KOPT-K1 (cell line): Measurements from ENCODE around the gene DAAM2.

Experiments
- H3K27ac ChIP-seq: fragments of 200-600 bp; sonication (generic); 2 replicates; pipeline ENCODE4 v1.5.1; 2016; ENCODE audit warnings: antibody characterized with exemption, mild to moderate bottlenecking, low read depth, low read length; ENCODE audit not compliant: poor library complexity, severe bottlenecking
- H3K36me3 ChIP-seq: fragments of 200-600 bp; sonication (generic); 2 replicates; pipeline ENCODE4 v1.5.1; 2017; ENCODE audit warnings: antibody characterized with exemption, mild to moderate bottlenecking, low read length, moderate library complexity; ENCODE audit not compliant: insufficient read depth
- H3K9me3 ChIP-seq: fragments of 200-600 bp; sonication (generic); 2 replicates; pipeline ENCODE4 v1.5.1; 2017; ENCODE audit warnings: antibody characterized with exemption, low read length, mild to moderate bottlenecking; ENCODE audit not compliant: insufficient read depth, poor library complexity, severe bottlenecking

The DAAM2 gene

GRCh38 chr6:39865011-39865888 lies 73.1 kb downstream of the DAAM2 start:
- H3K9me3 ChIP-seq = no peaks in the 10 kb centered on the region
- no peaks in the 10 kb centered on the region for H3K36me3 ChIP-seq
- no peak overlapping the region for H3K27ac ChIP-seq

GRCh38 chr6:39867592-39867991 lies 75.4 kb downstream of the DAAM2 start:
- Histone ChIP-seq H3K9me3 (no peaks in the 10 kb centered on the region), H3K36me3 (no peaks in the 10 kb centered on the region), H3K27ac (no peak overlapping the region)

DNA sequence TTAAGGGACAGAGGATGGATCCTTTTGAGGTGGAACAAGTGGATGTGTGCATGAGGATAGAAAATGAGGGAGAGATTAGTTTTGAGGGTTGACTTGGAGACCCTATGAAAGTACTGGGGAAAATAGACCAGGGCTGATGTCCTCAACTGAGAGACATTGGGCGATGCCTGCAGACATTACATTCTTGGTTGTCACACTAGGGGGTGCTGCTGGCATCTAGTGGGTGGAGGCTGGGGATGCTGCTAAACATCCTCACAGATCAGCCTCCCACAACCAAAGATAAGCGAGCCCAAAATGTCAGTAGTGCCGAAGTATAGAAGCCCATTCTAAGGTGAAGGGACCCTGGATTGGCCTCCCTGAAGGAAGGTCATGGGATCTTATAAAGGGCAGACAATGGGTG lies 78.8 kb downstream of the DAAM2 start:
- Histone ChIP-seq H3K27ac (no peak overlapping the region), H3K36me3 (no peaks in the 10 kb centered on the region)

GRCh38 chr6:39873439-39873838 lies 81.3 kb downstream of the DAAM2 start:
- Histone ChIP-seq H3K27ac (no peak overlapping the region), H3K9me3 (no peaks in the 10 kb centered on the region), H3K36me3 (no peaks in the 10 kb centered on the region)

More for the DNA sequence above, 78.8 kb downstream of the DAAM2 start:
- no peaks in the 10 kb centered on the region for H3K9me3 ChIP-seq

DNA sequence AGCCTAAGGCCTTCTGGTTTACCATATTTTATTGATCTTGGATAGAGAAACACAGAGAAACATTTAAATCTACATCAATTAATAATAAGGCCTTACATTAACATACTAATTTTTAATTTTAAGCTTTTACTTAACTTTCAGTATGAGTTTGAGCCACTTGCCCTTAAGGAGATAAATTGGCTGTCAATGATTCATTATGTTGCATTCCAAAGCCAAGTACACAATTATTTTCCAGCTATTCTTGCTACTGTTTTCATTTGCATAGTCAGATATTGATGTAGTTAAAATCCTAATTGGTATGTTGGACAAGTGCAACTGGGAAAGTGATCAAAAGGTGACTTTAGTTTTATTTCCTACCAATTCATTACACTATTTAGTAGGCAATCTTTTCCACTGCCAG lies 83.9 kb downstream of the DAAM2 start:
- Histone ChIP-seq H3K9me3 (no peaks in the 10 kb centered on the region), H3K27ac (no peak overlapping the region), H3K36me3 (no peaks in the 10 kb centered on the region)

- no peaks in the 10 kb centered on the region for H3K9me3 ChIP-seq
- H3K27ac ChIP-seq = no peak overlapping the region
- no peaks in the 10 kb centered on the region for H3K36me3 ChIP-seq
Observed at GRCh38 chr6:39876826-39877225, 84.7 kb downstream of the DAAM2 start.

DNA sequence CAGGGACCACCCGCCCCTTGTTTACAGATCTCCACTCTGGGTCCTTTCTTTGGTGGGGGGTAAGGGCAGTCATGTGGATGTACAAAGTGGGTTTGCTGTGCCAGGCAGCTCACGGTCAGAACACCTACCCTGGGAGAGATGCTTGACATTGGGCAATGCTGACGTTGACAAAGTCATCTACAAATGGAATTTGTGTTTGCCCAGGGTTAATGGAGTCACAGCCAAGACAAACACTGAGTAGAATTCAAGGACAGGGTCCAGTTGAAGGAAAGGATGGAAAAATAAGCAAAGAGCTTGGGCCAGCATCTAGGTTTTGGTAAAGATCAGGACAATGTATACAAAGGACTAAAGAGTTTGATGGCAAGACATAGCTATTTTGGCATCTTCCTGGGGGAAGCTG lies 87.4 kb downstream of the DAAM2 start:
- Histone ChIP-seq H3K9me3 (no peaks in the 10 kb centered on the region), H3K27ac (peak overlapping the region; percentile 73), H3K36me3 (no peaks in the 10 kb centered on the region)

- no peaks in the 10 kb centered on the region for H3K36me3 ChIP-seq
- peak overlapping the region; percentile 73 for H3K27ac ChIP-seq
- H3K9me3 ChIP-seq = no peaks in the 10 kb centered on the region
Observed at GRCh38 chr6:39880594-39880993, 88.4 kb downstream of the DAAM2 start.

DNA sequence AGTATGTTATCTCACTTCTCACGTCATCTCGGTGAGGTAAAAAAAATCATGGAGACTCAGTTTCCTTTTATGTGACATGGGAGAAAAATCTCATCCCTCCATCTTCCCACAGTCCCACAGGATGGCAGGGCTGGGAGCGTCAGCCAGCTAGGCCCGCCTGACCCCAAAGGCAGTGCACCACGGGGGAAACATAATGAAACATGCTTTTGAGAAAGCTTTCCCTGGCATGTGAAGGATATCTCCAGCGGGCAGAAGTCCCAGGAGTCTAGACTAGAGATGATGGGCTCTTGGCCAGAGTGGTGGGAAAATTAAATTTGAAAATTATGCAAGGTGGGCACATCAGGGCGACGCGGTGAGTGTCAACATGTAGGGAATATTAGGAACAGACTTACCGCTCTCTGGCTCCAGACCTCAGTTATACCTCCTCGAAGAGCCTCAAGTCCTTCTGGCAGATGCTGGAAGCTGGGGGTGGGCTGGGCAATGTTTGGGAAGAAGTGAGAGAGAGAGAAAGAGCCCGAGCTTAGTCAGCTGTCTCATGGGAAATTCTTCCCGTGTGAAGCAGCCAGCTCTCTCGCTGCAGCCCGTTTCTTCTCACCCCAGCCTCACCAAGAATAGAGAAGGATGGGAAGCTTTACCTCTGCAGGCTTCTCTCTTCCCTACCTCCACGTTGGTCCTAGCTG lies 89.8 kb downstream of the DAAM2 start:
- Histone ChIP-seq H3K27ac (peak overlapping the region; percentile 73), H3K9me3 (no peaks in the 10 kb centered on the region), H3K36me3 (no peaks in the 10 kb centered on the region)

DNA sequence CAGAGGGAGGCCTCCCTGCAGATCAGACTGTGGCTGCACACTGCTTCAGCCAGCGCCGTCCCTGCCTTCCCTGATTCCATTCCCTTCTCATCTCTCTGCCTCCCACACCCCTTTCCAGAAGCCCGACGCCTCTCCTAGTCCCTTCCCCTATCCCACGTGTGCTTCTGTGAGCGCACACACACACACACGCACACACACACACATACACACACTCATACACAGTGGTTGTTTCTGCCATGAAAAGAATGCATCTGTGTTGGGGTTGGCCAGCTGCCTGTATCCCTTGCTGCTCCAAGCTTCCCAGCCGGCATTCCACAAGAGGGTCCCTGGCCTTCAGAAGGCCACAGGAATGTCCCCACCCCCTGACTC lies 90.3 kb downstream of the DAAM2 start:
- peak overlapping the region; percentile 24 for H3K27ac ChIP-seq
- no peaks in the 10 kb centered on the region for H3K9me3 ChIP-seq
- H3K36me3 ChIP-seq = no peaks in the 10 kb centered on the region

DNA sequence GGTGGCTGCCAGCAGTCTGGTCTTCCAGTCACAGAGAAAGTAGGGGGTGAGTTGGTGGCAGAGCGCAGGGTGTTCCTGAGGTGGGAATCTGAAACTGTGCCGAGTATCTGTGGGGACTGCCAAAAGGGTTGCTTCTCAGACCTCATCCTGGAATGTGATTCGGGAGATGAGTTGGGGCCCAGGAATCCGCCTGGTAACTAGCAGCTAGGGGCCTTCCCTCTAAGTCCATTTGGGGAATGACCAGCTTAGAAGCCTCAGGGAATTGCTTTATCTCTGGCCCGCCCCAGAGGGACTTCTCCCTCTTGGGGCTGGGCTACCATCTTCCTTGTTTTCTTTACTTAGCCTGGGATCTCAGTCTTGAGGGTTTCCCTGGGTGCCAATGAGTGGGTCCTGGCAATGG lies 92.5 kb downstream of the DAAM2 start:
- H3K36me3 ChIP-seq = no peaks in the 10 kb centered on the region
- no peak overlapping the region for H3K27ac ChIP-seq

GRCh38 chr6:39885691-39886090 lies 93.5 kb downstream of the DAAM2 start:
- Histone ChIP-seq H3K27ac (no peak overlapping the region), H3K36me3 (no peaks in the 10 kb centered on the region), H3K9me3 (no peaks in the 10 kb centered on the region)

More for the DNA sequence above, 92.5 kb downstream of the DAAM2 start:
- no peaks in the 10 kb centered on the region for H3K9me3 ChIP-seq

DNA sequence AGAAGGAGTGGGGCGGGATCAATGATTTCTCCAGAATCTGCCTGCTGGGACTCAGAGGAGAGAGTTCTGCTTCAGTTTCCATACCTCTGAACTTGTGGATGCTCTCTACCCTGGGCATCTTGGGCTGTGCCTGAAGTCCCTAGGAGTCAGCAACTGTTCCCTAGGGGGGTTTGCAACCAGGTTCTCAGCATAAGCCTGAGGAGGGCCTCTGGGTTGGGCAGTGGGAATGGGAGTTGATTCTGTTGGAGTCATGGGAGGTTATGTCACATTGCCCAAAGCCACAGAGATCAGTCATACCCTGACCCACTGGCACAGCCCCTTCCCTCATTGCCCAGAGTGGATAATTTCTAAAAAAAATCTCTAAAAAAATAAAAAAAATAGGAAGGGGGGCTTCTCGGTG lies 94.7 kb downstream of the DAAM2 start:
- H3K27ac ChIP-seq = no peak overlapping the region
- no peaks in the 10 kb centered on the region for H3K9me3 ChIP-seq
- no peaks in the 10 kb centered on the region for H3K36me3 ChIP-seq

GRCh38 chr6:39887692-39888450 lies 95.7 kb downstream of the DAAM2 start:
- no peaks in the 10 kb centered on the region for H3K36me3 ChIP-seq
- H3K9me3 ChIP-seq = no peaks in the 10 kb centered on the region
- H3K27ac ChIP-seq = no peak overlapping the region

DNA sequence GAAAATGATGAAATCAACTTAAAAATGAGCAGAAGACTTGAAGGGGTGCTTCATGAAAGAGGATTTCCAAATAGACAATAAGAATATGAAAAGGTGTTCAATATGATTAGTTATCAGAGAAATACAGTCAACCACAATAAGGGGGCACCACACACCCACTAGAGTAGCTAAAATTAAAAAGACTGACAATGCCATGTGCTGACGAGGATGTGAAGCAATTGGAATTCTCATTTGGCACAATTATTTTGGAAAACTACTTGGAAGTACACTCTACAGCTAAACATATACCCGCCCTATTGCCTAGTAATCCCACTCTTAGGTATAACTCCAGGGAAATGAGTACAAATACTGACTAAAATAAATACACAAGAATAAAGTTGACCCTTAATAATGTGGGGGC lies 97.1 kb downstream of the DAAM2 start:
- Histone ChIP-seq H3K9me3 (no peaks in the 10 kb centered on the region), H3K36me3 (no peaks in the 10 kb centered on the region), H3K27ac (no peak overlapping the region)
